ENCODE results near the gene AKAP13. TPM values are rescaled to one million over a fixed set of nuclear protein-coding genes. Genes with fewer than 3 reads are reported as not detected.

AKAP13 gene
- total RNA-seq, 1 donor from 2014 or later, result 450 TPM

- peaks cover 34% of the 10 kb centered on the region for H3K4me1 ChIP-seq
- no peaks in the 10 kb centered on the region for H3K36me3 ChIP-seq
- H3K4me3 ChIP-seq, result peak overlapping the region; percentile 76
- intact Hi-C loops (cut with DNase I), result no loop called here
- DNase-seq, result no peak
- no peaks in the 10 kb centered on the region for H3K27me3 ChIP-seq
- H3K9me3 ChIP-seq, result no peaks in the 10 kb centered on the region
- peak overlapping the region; percentile 91 for H3K27ac ChIP-seq
- ATAC-seq, result no peak
- TF ChIP-seq CTCF (IDR thresholded peaks at IDR 0.05), result no peak
Measured at GRCh38 chr15:85382942-85383341, 2.5 kb downstream of the AKAP13 start.

GRCh38 chr15:85383470-85384148, 3.2 kb downstream of the AKAP13 start:
- Histone ChIP-seq H3K36me3 (no peaks in the 10 kb centered on the region), H3K27me3 (no peaks in the 10 kb centered on the region), H3K4me1 (peaks cover 34% of the 10 kb centered on the region), H3K27ac (no peak overlapping the region), H3K4me3 (no peak overlapping the region), H3K9me3 (no peaks in the 10 kb centered on the region)
- no peak for ATAC-seq
- no peak for DNase-seq
- TF ChIP-seq CTCF (IDR thresholded peaks at IDR 0.05), result no peak
- intact Hi-C loops (cut with DNase I), result no loop called here

DNA sequence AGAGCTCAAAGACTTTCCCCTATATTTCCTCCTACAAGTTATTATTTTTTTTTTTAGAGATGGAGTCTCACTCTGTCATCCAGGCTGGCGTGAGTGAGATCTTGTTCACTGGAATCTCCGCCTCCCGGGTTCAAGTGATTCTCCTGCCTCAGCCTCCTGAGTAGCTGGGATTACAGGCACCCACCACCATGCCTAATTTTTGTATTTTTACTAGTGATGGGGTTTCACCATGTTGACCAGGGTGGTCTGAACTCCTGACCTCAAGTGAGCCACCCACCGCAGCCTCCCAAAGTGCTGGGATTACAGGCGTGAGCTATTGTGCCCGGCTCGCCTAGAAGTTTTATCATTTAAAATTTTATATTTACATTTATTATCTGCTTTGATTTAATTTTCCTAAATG, 5.9 kb downstream of the AKAP13 start:
- TF ChIP-seq CTCF (IDR thresholded peaks at IDR 0.05), result no peak
- Histone ChIP-seq H3K27ac (no peak overlapping the region), H3K4me3 (no peak overlapping the region), H3K9me3 (no peaks in the 10 kb centered on the region), H3K4me1 (peaks cover 34% of the 10 kb centered on the region), H3K27me3 (no peaks in the 10 kb centered on the region), H3K36me3 (no peaks in the 10 kb centered on the region)
- DNase-seq (no peak), ATAC-seq (no peak)
- intact Hi-C loops (cut with DNase I), result no loop called here

DNA sequence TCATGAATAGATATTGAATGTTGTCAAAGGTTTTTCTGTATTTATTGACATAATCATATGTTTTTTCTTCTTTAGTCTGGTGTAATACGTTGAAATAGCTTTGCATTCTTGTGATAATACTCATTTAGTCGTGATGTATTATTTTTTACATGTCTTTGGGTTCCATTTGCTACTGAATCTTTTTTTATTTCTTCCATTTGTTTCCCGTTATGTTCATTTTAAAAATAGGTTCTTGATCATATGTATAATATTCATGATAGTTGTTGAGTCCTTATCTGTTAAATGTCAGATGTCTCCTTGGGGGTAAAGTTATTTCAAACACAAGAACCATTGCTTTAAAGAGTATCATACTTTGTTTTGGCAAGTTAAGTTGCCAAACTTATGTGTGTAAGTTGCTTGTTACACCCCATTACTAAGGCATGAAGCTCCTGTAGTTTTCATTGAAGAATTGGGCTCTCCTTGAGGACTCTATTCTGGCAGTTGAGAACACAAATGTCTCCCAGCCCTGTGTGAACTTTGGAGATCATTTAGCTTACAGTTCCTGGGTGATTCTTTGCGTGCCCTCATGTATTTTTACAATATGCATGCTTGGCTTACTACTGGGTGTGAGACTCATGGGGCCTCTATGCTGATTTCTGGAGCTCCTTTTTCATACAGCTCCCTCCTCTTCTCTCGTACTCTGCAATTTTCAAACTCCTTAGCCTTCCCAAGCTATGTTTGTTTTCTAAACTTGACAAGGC, 8.3 kb downstream of the AKAP13 start:
- ATAC-seq, result no peak
- H3K27ac ChIP-seq, result no peak overlapping the region

DNA sequence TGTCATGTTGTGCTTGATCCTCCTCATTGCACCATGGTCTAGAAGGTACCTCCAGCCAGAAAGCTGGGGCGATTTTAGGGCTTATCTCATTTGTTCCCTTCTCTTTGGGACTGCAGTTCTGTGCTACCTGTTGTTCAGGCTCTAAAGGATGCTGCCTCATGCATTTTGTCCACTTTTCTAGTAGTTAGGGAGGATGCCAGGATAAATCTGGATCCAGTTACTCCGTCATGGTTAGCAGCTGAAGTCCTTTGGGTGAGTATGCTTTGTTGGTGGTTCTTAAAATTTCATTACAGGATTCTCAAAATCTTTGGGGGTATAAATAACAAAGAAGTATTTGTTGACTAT, 8.9 kb downstream of the AKAP13 start:
- H3K9me3 ChIP-seq, result no peaks in the 10 kb centered on the region
- H3K4me3 ChIP-seq, result no peak overlapping the region
- no peaks in the 10 kb centered on the region for H3K36me3 ChIP-seq
- no peak overlapping the region for H3K27ac ChIP-seq
- intact Hi-C loops (cut with DNase I), result no loop called here
- TF ChIP-seq CTCF (IDR thresholded peaks at IDR 0.05), result no peak
- H3K4me1 ChIP-seq, result peaks cover 17% of the 10 kb centered on the region
- DNase-seq, result no peak
- no peak for ATAC-seq
- H3K27me3 ChIP-seq, result no peaks in the 10 kb centered on the region

More for the DNA sequence above, 8.3 kb downstream of the AKAP13 start:
- no peak for DNase-seq
- Histone ChIP-seq H3K27me3 (no peaks in the 10 kb centered on the region), H3K4me1 (peaks cover 21% of the 10 kb centered on the region), H3K36me3 (no peaks in the 10 kb centered on the region), H3K9me3 (no peaks in the 10 kb centered on the region), H3K4me3 (no peak overlapping the region)
- intact Hi-C loops (cut with DNase I), result no loop called here
- no peak for TF ChIP-seq CTCF (IDR thresholded peaks at IDR 0.05)
